Measurements from ENCODE around the gene IFT80.

Gene IFT80

DNA sequence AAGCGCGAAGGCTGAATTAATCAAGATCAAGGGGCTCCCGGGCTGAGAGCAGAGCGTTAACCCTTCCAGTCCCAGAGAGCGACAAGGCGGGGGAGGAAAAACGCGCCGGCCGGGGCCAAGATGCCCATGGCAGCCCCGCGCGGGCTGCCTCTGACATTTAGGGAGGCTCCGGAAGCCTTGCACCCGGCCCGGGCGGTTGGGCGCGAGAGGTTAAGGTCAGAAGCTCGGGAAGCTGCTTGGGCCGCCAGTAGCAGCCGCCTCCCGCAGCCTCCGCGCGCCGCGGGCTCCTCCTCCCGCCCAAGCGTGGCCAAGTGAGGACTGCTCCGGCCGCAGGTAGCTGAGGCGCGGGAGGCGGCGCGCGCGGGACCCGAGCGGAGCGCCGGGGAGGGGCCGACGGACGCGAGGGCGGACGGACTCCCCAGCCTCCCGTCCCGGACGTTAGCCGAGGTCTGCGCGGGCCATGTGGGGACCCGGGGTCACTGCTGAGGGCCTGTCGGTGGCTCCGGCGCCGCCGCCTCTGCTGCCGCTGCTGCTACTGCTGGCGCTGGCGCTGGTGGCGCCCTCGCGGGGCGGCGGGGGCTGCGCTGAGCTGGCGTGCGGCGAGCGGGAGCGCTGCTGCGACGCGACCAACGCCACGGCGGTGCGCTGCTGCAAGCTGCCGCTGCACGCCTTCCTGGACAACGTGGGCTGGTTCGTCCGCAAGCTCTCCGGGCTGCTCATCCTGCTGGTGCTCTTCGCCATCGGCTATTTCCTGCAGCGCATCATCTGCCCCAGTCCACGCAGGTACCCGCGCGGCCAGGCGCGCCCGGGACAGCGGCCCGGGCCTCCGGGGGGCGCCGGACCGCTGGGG, 173.6 kb downstream of the IFT80 start, which contains the start of gene C3orf80:
TSS of gene C3orf80 (plus strand) at position 247 of the 850 bp plus-strand sequence. CDS start at position 461, 214 bp downstream.
- H3K4me1 ChIP-seq (ENCODE audit: control insufficient read depth, insufficient read depth, low read length) = peaks cover 13% of the 10 kb centered on the region; the same call in 1 of the 2 replicates
- H3K4me3 ChIP-seq (ENCODE audit: low read depth, low read length) = peak within 1 kb of the TSS; percentile 68
- H3K36me3 ChIP-seq (ENCODE audit: control insufficient read depth, insufficient read depth, low read length) = no peaks in the 10 kb centered on the region
- no peaks in the 10 kb centered on the region for H3K9me3 ChIP-seq (ENCODE audit: control insufficient read depth, insufficient read depth, low read length)
- H3K9ac ChIP-seq (ENCODE audit: low read depth, low read length) = peak within 1 kb of the TSS; percentile 21; the same call in 1 of the 2 replicates
- peaks cover 80% of the 10 kb centered on the region for H3K27me3 ChIP-seq (ENCODE audit: control insufficient read depth, insufficient read depth, low read length)
- H3K27ac ChIP-seq (ENCODE audit: low read depth, low read length) = no peak within 1 kb of the TSS

DNA sequence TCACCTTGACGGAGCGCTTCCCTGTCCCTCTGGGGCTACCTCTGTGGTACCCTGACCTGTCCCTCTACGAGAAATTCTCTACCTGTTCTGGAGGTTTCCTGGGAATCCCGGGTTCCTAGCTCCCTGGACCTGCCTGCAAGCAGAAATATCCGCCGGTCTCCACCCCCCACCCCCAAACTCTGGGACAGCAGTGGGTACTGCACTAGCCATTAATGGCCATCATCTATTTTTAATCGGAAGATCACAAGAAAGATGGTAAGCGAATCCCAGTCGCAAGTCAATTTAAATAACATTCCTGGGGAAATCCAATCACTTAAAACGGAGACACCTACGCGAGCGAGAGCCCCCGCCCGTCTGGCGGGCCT, 174.2 kb downstream of the IFT80 start:
- H3K4me3 ChIP-seq (ENCODE audit: low read depth, low read length) = peak overlapping the region; percentile 68
- H3K27ac ChIP-seq (ENCODE audit: low read depth, low read length) = no peak overlapping the region
- no peak overlapping the region for H3K9ac ChIP-seq (ENCODE audit: low read depth, low read length)
- peaks cover 80% of the 10 kb centered on the region for H3K27me3 ChIP-seq (ENCODE audit: control insufficient read depth, insufficient read depth, low read length)
- peaks cover 13% of the 10 kb centered on the region; the same call in 1 of the 2 replicates for H3K4me1 ChIP-seq (ENCODE audit: control insufficient read depth, insufficient read depth, low read length)
- H3K36me3 ChIP-seq (ENCODE audit: control insufficient read depth, insufficient read depth, low read length) = no peaks in the 10 kb centered on the region
- H3K9me3 ChIP-seq (ENCODE audit: control insufficient read depth, insufficient read depth, low read length) = no peaks in the 10 kb centered on the region

DNA sequence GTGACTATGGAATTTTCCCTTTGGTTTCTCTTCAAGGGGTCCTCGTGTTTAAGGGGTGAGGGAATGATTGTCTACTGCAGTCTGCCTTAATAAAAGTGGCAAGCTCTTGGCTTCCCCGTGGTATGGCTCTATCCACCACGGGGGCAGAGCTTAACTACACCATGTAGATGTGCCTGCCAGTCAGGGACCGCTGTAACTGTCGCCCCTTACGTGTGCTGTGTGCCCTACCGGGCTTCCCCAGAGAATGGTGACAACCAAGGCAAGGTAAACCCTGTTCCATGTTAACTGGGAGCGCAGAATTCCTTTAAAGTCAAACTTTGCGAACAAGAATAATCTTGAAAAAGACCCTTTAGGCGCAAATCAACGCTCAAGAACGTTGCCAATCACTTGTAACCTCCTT, 174.8 kb downstream of the IFT80 start:
- Histone ChIP-seq H3K4me3 (ENCODE audit: low read depth, low read length) (peak overlapping the region; percentile 68), H3K36me3 (ENCODE audit: control insufficient read depth, insufficient read depth, low read length) (no peaks in the 10 kb centered on the region), H3K27me3 (ENCODE audit: control insufficient read depth, insufficient read depth, low read length) (peaks cover 80% of the 10 kb centered on the region), H3K4me1 (ENCODE audit: control insufficient read depth, insufficient read depth, low read length) (peaks cover 13% of the 10 kb centered on the region; the same call in 1 of the 2 replicates), H3K9ac (ENCODE audit: low read depth, low read length) (no peak overlapping the region), H3K9me3 (ENCODE audit: control insufficient read depth, insufficient read depth, low read length) (no peaks in the 10 kb centered on the region), H3K27ac (ENCODE audit: low read depth, low read length) (no peak overlapping the region)

- H3K36me3 ChIP-seq (ENCODE audit: control insufficient read depth, insufficient read depth, low read length) = no peaks in the 10 kb centered on the region
- no peak overlapping the region for H3K4me3 ChIP-seq (ENCODE audit: low read depth, low read length)
- H3K27ac ChIP-seq (ENCODE audit: low read depth, low read length) = no peak overlapping the region
- peaks cover 51% of the 10 kb centered on the region for H3K27me3 ChIP-seq (ENCODE audit: control insufficient read depth, insufficient read depth, low read length)
- H3K4me1 ChIP-seq (ENCODE audit: control insufficient read depth, insufficient read depth, low read length) = 0 out of 2 replicates have a peak, but pooled peaks cover 8% of the 10 kb centered on the region
- no peaks in the 10 kb centered on the region for H3K9me3 ChIP-seq (ENCODE audit: control insufficient read depth, insufficient read depth, low read length)
- H3K9ac ChIP-seq (ENCODE audit: low read depth, low read length) = no peak overlapping the region
Measured at GRCh38 chr3:160221019-160221418, 178.0 kb downstream of the IFT80 start.

DNA sequence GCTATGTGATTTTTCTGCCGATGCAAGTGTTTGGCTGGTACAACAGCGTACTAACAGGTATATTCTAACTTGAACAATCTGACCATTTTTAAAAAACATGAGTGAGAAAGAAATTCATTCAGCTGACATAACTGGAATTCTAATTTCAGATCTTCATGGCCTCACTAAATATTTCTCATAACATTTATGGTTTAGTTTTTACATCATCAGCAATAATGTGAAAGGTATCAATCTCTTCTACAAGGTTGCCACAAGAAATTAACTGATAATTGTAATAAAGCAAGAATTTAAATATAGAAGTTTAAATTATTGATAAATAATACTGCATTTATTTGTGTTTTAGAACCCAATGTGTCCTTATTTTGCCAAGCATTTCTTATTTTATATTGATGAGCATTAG, 179.0 kb downstream of the IFT80 start:
- H3K4me1 ChIP-seq (ENCODE audit: control insufficient read depth, insufficient read depth, low read length) = 0 out of 2 replicates have a peak, but pooled peaks cover 8% of the 10 kb centered on the region
- no peak overlapping the region for H3K4me3 ChIP-seq (ENCODE audit: low read depth, low read length)
- H3K27me3 ChIP-seq (ENCODE audit: control insufficient read depth, insufficient read depth, low read length) = peaks cover 41% of the 10 kb centered on the region
- H3K36me3 ChIP-seq (ENCODE audit: control insufficient read depth, insufficient read depth, low read length) = no peaks in the 10 kb centered on the region
- H3K27ac ChIP-seq (ENCODE audit: low read depth, low read length) = no peak overlapping the region
- H3K9ac ChIP-seq (ENCODE audit: low read depth, low read length) = no peak overlapping the region
- H3K9me3 ChIP-seq (ENCODE audit: control insufficient read depth, insufficient read depth, low read length) = no peaks in the 10 kb centered on the region

DNA sequence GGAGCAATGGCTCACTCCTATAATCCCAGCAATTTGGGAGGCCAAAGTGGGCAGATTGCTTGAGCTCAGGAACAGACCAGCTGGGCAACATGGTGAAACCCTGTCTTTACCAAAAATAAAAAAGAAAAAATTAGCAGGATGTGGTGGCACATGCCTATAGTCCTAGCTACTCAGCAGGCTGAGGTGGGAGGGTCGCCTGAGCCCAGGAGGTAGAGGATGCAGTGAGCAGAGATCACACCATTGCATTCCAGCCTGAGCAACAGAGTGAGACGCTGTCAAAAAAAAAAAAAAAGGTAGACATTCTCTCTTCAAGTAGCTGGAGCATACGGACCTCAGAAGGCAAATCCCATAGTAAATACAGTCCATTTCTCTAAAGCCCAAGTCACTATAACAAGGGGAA, 180.9 kb downstream of the IFT80 start:
- H3K9ac ChIP-seq (ENCODE audit: low read depth, low read length) = no peak overlapping the region
- H3K4me1 ChIP-seq (ENCODE audit: control insufficient read depth, insufficient read depth, low read length) = no peaks in the 10 kb centered on the region
- H3K4me3 ChIP-seq (ENCODE audit: low read depth, low read length) = no peak overlapping the region
- peaks cover 22% of the 10 kb centered on the region for H3K27me3 ChIP-seq (ENCODE audit: control insufficient read depth, insufficient read depth, low read length)
- H3K9me3 ChIP-seq (ENCODE audit: control insufficient read depth, insufficient read depth, low read length) = no peaks in the 10 kb centered on the region
- no peak overlapping the region for H3K27ac ChIP-seq (ENCODE audit: low read depth, low read length)
- H3K36me3 ChIP-seq (ENCODE audit: control insufficient read depth, insufficient read depth, low read length) = no peaks in the 10 kb centered on the region

DNA sequence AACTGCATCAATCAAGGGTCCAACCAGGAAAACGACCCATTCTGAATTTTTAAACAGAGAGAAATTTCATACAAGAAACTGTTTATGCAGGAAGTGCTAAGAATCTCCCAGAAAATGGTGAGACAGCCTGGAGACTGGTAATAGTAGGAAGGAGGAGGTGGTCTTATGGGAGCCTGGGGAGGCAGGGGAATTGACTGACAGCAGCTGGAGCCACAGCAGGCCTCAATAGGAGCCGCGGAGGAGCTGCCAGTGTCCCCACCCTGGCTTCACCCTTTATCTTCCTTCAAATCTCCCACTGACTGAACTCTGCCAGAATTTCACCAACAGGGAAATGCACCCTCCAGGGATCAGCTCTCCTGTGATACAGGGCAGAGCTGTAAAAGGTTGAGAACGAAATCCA, 181.3 kb downstream of the IFT80 start:
- H3K4me3 ChIP-seq (ENCODE audit: low read depth, low read length) = no peak overlapping the region
- H3K4me1 ChIP-seq (ENCODE audit: control insufficient read depth, insufficient read depth, low read length) = no peaks in the 10 kb centered on the region
- no peaks in the 10 kb centered on the region for H3K9me3 ChIP-seq (ENCODE audit: control insufficient read depth, insufficient read depth, low read length)
- H3K36me3 ChIP-seq (ENCODE audit: control insufficient read depth, insufficient read depth, low read length) = no peaks in the 10 kb centered on the region
- H3K9ac ChIP-seq (ENCODE audit: low read depth, low read length) = no peak overlapping the region
- H3K27ac ChIP-seq (ENCODE audit: low read depth, low read length) = no peak overlapping the region
- H3K27me3 ChIP-seq (ENCODE audit: control insufficient read depth, insufficient read depth, low read length) = peaks cover 18% of the 10 kb centered on the region; the same call in 1 of the 2 replicates

DNA sequence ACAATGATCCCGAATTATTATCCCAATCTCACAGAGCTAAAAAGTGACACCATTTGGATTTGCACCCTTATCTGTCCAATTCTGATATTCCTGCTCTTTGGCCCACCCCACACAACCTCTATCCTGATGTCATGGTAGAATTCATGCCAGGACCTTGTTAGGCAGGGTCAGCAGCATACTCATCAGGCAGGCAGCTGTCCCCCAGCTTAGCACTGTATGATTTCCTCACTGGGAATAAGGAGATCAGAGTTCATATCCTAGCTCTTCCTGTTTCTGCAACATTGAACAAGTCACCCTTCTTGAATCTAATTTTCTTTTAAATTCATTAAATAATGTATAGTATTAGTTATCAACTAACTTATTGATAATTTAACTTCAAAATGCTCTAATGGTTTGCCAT, 185.8 kb downstream of the IFT80 start:
- no peaks in the 10 kb centered on the region for H3K9me3 ChIP-seq (ENCODE audit: control insufficient read depth, insufficient read depth, low read length)

GRCh38 chr3:160210799-160211221, 188.2 kb downstream of the IFT80 start:
- no peaks in the 10 kb centered on the region for H3K27me3 ChIP-seq (ENCODE audit: control insufficient read depth, insufficient read depth, low read length)
- no peak overlapping the region for H3K4me3 ChIP-seq (ENCODE audit: low read depth, low read length)
- H3K27ac ChIP-seq (ENCODE audit: low read depth, low read length) = no peak overlapping the region
- no peaks in the 10 kb centered on the region for H3K9me3 ChIP-seq (ENCODE audit: control insufficient read depth, insufficient read depth, low read length)
- H3K4me1 ChIP-seq (ENCODE audit: control insufficient read depth, insufficient read depth, low read length) = 0 out of 2 replicates have a peak, but pooled peaks cover 2% of the 10 kb centered on the region
- no peak overlapping the region for H3K9ac ChIP-seq (ENCODE audit: low read depth, low read length)
- no peaks in the 10 kb centered on the region for H3K36me3 ChIP-seq (ENCODE audit: control insufficient read depth, insufficient read depth, low read length)

More for the DNA sequence above, 185.8 kb downstream of the IFT80 start:
- H3K27ac ChIP-seq (ENCODE audit: low read depth, low read length) = no peak overlapping the region
- no peak overlapping the region for H3K4me3 ChIP-seq (ENCODE audit: low read depth, low read length)
- no peaks in the 10 kb centered on the region for H3K36me3 ChIP-seq (ENCODE audit: control insufficient read depth, insufficient read depth, low read length)
- H3K9ac ChIP-seq (ENCODE audit: low read depth, low read length) = no peak overlapping the region
- H3K27me3 ChIP-seq (ENCODE audit: control insufficient read depth, insufficient read depth, low read length) = no peaks in the 10 kb centered on the region
- 0 out of 2 replicates have a peak, but pooled peaks cover 2% of the 10 kb centered on the region for H3K4me1 ChIP-seq (ENCODE audit: control insufficient read depth, insufficient read depth, low read length)

- H3K36me3 ChIP-seq (ENCODE audit: control insufficient read depth, insufficient read depth, low read length) = no peaks in the 10 kb centered on the region
- no peak overlapping the region for H3K9ac ChIP-seq (ENCODE audit: low read depth, low read length)
- no peak overlapping the region for H3K27ac ChIP-seq (ENCODE audit: low read depth, low read length)
- no peak overlapping the region for H3K4me3 ChIP-seq (ENCODE audit: low read depth, low read length)
- H3K4me1 ChIP-seq (ENCODE audit: control insufficient read depth, insufficient read depth, low read length) = 0 out of 2 replicates have a peak, but pooled peaks cover 2% of the 10 kb centered on the region
- H3K9me3 ChIP-seq (ENCODE audit: control insufficient read depth, insufficient read depth, low read length) = no peaks in the 10 kb centered on the region
- H3K27me3 ChIP-seq (ENCODE audit: control insufficient read depth, insufficient read depth, low read length) = no peaks in the 10 kb centered on the region
Measured at GRCh38 chr3:160210341-160210740, 188.7 kb downstream of the IFT80 start.
